GM19452 (cell line): Measurements from ENCODE around the gene CCDC170.
"Not testable (repeated sequence)": the region's sequence is repeated elsewhere in the genome, so short reads cannot be mapped to it uniquely, and the experiment has no call there.

Experiments
- ATAC-seq: cut with Tn5 transposase; IDR thresholded peaks from one replicate; pipeline ENCODE4 v1.9.1; 2021; ENCODE audit not compliant: unreplicated experiment

The CCDC170 gene, protein sequence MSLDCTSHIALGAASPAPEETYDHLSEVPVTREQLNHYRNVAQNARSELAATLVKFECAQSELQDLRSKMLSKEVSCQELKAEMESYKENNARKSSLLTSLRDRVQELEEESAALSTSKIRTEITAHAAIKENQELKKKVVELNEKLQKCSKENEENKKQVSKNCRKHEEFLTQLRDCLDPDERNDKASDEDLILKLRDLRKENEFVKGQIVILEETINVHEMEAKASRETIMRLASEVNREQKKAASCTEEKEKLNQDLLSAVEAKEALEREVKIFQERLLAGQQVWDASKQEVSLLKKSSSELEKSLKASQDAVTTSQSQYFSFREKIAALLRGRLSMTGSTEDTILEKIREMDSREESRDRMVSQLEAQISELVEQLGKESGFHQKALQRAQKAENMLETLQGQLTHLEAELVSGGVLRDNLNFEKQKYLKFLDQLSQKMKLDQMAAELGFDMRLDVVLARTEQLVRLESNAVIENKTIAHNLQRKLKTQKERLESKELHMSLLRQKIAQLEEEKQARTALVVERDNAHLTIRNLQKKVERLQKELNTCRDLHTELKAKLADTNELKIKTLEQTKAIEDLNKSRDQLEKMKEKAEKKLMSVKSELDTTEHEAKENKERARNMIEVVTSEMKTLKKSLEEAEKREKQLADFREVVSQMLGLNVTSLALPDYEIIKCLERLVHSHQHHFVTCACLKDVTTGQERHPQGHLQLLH

DNA sequence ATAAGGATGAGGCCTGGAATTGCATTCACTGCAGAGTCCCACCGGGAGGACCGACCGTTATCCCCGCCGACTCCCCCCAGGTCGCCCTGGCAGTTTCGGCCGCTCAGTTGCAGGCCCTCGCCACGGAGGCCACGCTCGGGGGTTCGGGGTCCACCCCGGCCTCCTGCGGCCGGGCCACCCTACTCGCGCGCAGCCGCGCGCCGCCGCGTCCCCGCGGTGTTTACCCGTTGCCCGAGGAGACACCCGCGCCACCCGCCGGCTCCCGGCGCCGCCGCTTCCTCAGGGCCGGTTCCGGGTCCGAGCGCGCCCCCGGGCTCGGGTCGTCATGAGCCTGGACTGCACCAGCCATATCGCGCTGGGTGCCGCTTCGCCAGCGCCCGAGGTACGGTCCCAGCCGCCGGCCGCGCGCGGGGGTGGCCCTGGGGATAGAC, at the start of gene CCDC170:
Gene CCDC170, plus strand, starts transcription at position 214 of the 431 bp plus-strand sequence. Its CDS starts 112 bp downstream, at position 326.
- ATAC-seq: no peak

DNA sequence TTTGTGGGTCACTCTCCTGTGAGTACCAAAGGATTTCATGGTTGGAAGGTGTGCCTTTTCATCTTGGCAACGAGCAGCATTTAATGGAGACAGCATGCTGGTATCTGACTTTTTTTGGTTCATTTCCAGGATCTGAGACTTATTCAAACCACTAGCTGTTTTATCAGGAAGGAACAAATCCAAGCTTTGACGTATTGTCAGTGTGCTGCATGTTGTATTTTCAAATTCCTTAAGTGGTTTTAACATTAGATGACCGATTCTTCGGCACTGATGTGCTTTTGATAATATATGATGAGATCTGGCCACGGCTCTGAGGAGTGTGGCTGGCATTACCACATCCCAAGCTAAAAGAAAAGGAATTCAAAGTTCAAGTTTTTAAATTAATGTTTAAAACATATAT, 48.3 kb upstream of the CCDC170 start:
- ATAC-seq: no peak

DNA sequence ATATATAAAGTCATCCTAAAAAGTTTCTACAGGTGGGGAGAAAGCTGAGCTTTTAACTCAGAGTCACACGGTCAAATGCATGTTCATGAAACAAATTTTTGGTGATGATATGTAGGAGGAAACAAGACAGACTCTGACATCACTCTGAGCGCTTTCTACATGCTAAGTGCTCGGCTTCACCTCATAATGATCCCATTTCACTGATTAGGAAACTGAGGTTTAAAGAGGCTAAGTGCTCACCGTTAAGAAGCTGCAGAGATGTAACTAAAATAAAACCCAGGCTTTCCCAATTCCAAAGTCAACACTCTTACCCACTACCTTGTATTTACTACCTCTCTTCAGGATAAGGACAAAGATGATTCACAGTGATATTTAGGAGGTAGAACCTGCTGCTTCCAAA, 46.6 kb upstream of the CCDC170 start:
- ATAC-seq: no peak

DNA sequence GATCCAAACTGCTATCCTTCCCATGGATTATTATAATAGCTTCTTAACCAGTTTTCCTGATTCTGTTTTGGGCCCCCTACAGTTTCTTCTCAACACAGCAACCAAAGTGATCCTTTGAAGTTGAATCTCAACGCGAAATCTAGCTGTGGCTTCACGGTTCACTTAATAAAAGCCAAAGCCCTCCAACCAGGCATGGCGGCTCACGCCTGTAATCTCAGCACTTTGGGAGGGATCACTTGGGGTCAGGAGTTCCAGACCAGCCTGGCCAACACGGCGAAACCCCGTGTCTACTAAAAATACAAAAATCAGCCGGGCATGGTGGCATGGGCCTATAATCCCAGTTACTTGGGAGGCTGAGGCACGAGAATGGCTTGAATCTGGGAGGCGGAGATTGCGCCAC, 45.2 kb upstream of the CCDC170 start:
- ATAC-seq: no peak

DNA sequence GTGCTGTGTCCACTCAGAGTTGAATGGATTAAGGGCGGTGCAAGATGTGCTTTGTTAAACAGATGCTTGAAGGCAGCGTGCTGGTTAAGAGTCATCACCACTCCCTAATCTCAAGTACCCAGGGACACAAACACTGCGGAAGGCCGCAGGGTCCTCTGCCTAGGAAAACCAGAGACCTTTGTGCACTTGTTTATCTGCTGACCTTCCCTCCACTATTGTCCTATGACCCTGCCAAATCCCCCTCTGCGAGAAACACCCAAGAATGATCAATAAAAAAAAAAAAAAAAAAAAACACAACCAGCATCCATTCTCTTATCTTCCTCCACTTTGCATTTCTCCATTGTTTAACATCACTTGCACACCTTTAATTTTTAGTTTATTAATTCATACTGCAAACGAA, 42.9 kb upstream of the CCDC170 start:
- ATAC-seq: not testable (repeated sequence)

DNA sequence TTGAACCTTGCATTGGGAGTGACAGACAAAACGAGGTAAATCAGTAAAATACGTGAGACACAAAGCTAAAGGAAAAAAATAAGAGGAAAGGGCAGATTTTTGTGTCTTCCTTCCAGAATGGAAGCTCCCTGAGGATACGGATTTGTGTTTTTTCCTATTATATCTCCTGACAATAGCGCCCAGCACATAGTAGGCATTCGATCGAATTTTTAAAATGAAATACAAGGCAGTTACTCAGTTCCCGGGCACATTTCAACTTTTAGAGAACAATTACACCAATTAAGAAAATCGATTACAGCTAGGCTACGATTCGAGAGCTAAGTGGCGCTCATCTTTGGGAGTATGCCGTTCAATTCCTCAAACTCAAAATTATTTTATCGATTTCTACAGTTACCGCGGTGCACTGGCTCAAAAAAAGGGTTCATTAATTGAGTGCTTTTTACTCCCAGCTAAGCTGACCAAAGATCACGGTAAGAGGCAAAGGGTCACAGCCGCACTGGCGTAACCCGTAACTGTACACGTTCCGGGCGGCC, 42.3 kb upstream of the CCDC170 start:
- ATAC-seq: no peak

DNA sequence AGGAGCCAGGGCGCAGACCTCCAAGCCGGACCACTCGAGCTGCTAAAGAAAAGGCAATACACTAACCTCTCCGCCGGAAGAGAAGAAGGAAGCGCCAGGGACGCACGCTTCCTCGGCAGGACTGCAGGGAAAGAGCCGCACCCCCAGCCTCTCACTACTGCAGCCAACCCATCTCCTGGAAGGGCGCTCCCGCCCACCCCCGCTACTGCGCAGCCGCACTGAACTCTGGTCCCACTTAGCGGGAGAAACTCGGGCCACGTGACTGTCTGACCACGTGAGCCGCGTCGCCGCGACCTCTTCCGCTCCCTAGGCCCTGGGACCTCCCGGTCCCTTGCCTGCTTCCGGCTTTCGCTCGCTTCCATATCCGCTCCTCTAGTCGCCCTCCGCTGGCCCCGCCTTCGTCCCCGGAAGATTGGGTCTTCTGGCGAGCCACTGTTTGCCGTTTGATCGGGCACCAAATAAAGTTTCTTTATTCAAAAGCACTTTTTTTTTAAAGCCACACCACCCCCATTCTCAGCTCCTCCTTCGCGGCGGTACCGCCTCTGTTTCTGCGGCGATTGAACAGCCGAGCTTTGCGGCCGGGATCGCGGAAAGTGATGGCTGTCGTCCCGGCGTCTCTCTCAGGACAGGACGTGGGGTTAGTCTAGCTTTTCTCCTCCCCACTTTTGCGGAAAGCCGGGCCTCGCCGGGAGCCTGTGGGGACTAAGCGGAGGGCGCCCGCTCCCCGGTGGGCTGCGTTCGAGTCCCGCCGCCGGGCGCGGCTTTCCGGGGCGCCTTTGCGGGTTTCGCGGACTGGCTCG, 41.7 kb upstream of the CCDC170 start, which contains the start of gene RMND1:
Gene RMND1, minus strand, starts transcription at position 177 of the 800 bp plus-strand sequence. CDS start 6,315 bp downstream, outside the sequence.
- ATAC-seq: peak; percentile 98

DNA sequence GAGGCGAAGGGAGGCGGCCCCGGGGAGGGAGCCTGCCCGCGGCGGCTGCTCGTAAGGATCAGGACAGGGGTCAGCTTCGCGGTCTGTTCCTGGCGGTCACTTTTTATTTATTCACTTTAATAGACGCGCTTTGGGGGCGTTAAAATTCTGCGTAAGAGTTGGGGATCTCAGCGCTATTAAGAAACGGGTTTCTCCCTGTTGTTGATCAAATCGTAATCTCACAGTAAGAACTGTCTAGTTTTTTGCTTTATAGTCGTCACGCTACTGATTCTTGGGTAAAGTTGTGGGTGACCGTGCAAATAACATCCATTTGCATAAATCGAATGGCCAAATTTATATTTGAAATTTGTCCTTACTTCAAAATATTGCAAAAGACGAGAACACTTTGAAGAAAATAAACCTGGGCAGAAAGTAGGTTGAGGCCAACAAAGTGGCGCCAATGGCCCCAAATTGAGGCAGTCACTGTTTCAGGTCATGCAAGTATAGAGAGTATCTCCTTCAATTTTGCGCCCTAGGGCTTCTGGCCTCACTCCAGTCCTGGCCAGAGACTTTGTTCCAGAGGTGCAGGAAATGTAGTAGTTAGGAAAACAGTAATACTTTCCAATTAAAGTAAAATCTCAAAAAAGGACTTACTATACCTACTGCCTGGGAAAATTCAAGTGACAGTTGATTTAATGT, 40.9 kb upstream of the CCDC170 start:
- no peak for ATAC-seq

DNA sequence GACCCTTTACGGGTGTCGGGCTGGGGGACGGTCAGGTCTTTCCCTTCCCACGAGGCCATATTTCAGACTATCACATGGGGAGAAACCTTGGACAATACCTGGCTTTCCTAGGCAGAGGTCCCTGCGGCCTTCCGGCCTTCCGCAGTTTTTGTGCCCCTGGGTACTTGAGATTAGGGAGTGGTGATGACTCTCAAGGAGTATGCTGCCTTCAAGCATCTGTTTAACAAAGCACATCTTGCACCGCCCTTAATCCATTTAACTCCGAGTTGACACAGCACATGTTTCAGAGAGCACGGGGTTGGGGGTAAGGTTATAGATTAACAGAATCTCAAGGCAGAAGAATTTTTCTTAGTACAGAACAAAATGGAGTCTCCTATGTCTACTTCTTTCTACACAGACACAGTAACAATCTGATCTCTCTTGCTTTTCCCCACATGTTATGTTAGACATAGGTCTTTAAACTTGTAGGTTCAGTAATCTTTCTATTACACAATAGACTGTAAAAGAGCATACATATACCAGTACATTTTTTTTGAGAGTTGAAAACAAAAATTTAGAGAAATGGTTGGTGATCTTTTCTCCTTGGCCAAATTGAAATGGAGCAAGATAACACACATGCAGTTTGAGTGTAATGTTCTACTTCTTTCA, 37.9 kb upstream of the CCDC170 start:
- ATAC-seq: not testable (repeated sequence)

DNA sequence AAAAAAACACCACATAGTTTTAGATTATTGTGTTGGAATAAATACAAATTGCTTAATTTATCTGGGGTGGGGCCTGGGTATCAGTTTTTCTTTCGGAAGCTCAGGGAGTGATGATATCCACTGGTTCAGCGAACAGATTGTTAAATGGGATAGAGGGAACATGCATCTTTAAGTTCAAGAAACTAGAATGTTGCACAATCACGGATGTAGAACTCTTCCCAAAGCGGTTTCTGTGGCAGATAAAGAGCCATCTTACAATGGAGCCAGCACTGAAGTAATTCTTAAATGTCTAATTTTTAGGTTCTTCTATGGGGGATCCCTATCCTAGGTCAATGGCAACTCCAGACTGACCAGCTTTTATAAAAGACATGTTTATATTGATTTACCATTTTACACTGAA, 32.1 kb upstream of the CCDC170 start:
- no peak for ATAC-seq

DNA sequence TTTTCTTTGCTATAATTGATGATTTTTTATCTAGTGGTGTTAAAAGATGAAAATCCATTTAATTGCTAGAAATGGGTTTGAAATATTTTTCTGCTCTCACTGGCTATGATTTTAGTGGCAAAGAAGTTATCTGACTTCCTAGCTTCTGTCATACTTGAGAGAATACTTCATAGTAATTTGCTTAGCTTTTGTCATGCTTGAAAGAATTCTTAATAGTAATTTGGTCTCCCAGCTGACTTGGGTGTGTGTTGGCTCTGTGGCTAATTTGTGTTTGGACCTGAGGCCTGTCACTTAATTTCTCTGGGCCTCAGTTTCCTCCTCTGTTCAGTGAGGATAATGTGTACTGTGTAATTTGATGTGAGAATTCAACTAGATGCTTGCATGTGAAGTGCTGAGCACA, 29.1 kb upstream of the CCDC170 start:
- ATAC-seq: no peak

DNA sequence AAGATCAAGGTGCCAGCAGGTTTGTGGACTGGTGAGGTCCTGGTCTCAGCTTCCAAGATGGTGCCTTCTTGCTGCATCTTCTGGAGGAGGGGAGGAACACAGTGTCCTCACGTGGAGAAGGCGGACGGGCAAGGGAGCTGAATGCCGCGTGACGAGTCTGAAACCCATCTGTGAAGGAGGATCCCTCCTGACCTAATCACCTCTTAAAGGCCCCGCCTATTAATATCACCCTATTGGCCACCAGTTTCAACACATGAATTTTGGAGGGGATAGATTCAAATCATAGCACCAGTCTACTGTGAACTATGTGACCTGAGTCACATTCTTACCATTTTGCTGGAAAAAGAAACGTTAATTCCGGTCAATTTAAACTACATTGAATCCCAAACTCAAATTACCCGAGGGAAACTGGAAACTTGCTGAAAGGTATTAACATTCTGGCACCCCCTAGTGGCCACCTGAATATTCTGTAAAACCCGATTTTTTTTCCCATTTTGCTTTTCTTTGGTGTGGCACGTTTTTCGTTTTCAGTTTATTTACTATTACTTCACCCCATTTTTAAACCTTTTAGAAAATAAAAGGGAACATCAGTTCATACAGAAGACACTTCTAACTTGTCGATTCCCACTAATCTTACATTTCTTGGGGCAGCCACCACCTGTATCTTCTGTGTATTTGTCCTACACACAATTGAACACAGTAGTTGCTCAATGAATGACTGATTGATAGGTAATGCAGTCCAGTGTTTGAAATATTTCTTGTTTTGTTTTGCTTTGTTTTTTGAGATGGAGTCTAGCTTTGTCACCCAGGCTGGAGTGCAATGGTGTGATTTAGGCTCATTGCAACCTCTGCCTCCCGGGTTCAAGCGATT, 17.9 kb upstream of the CCDC170 start:
- peak; percentile 77 for ATAC-seq

DNA sequence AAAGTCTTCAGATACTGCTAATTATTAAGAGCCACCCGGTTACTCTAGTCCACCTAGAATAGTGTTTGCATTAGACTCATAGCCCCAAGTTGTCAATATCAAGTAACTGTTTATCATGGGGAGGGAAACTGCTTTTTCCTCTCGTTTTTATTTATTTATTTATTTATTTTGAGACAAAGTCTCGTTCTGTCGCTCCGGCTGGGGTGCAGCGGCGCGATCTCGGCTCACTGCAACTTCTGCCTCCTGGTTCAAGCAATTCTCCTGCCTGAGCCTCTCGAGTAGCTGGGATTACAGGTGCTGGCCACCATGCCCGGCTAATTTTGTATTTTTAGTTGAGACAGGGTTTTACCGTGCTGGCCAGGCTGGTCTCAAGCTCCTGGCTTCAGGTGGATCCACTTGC, 16.1 kb upstream of the CCDC170 start:
- ATAC-seq: no peak

DNA sequence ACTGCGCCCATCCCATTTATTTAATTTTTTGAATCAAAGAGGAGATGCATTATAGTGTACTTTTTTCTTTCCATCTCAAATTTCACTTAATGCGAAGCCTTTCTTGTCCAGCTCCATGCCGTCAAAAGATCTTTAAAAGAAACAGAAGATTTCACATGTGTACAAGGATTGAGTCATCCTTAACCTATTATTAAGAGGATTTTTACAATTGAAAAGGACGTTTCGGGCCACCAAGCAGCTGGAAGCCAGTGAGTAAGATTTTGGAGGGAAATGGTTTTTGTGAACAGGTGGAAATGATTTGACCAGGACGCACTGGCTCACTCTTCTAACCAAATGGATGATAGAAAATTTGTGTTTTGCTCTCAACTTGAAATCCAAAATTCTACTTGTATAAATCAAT, 15.1 kb upstream of the CCDC170 start:
- no peak for ATAC-seq

DNA sequence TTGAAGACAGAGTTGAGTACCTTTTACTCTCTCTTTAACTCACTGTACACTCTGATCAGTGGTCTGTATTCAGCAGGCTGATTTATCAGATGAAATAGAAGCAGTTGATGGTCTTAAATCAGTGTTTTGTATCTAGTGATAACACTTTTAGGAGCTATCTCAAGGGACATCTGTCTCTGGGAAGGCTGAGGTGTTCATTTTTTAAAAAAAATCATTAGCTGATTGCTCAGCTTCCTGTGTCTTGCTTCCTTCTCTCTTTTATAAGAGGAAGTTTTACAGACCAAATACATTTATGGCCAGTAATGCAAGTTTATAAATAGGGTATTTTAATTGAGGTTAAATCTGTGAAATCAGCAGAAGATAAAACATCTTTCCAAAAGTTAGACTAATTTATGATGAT, 12.0 kb upstream of the CCDC170 start:
- no peak for ATAC-seq

DNA sequence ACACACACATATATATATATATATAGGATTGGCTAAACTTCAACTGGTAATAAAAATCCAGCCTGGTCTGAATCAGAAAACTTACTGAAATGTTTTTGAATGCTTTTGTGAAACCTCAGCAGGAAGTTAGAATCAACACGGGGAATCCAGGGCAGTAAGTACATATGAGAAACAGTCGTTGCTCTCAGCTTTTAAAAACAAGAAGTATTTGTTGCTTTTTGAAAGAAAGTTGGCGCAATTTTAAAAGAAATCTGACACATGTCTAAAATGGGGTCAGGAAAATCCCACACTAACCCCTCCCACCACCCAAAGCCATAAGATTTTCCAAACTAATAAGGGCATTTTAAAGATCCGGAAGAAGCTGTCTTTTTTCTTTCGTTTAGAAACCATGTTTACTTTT, 11.5 kb upstream of the CCDC170 start:
- no peak for ATAC-seq

DNA sequence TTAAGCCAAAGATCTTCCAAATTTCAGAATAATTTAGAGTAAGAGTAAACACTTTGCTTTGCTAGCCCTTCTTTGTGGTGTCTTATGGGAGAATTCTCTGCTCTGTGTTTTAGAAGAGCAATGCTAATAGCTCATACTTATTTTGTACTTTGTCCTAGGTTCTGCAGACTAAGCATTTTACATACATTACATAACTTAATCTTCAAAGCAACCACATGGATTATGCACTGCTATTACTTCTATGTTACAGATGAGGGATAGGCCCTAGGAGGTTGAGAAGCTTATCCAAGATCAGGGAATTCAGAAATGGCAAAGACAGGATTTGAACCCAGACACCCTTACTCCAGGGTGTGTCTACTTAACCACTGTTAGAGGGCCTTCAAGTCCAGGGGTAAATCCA, 9.8 kb upstream of the CCDC170 start:
- no peak for ATAC-seq

DNA sequence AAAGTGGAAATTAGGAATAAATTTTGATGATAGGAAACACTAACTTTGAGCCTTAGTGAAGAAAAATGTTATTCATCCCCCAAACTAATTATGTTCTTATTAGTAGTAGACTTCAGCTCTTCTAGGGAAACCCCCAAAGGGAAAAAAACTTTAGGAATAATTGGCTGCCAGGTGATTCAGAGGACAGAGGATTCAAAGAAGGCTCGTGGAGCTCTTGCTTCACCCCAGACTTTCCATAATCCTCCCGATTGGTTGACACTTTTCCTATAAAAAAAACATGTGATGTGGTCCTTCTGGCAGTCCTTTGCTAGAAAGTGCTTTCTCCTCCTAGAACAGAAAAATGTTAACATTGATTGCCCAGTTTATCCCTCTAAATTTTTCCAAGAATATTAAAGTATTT, 5.6 kb upstream of the CCDC170 start:
- ATAC-seq: no peak

DNA sequence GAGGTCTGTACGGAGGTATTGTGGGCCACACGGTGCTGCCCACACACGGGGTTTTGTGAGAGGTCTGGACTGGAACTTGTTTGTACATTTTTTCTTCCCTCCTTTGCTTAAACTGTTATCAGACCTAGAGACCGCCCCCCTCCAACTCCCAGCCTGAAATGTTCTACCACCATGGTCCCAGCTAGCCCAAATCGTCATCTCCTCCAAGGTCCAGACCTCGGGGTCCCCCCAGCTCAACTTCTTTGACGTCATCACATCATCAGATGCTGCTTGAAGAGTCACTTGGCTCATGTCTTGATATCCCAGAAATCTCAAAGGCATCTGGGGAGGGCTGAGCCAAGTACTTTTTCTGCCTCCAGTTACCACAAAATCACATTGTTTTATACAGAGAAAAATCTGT, 2.8 kb upstream of the CCDC170 start:
- no peak for ATAC-seq
